GM23248 (cell line): ENCODE measurements around the gene KCNH6. TPM values are rescaled to one million over a fixed set of nuclear protein-coding genes. Genes with fewer than 3 reads are reported as not detected.

Experiments
- DNase-seq: peaks from one replicate; pipeline ENCODE4 v3.0.0-alpha.2; 2015
- H2AFZ ChIP-seq: fragments of 200-600 bp; sonication (generic); 2 replicates; pipeline ENCODE4 v1.6.1; 2016; ENCODE audit warnings: antibody characterized with exemption
- H3F3A ChIP-seq: fragments of 200-600 bp; sonication (generic); 2 replicates; pipeline ENCODE4 v1.6.1; 2016; ENCODE audit warnings: mild to moderate bottlenecking, antibody characterized with exemption, mixed run types; ENCODE audit not compliant: insufficient read depth
- H3K27ac ChIP-seq: fragments of 200-600 bp; sonication (generic); 2 replicates; pipeline ENCODE4 v1.5.1; 2016; ENCODE audit warnings: mild to moderate bottlenecking
- H3K27me3 ChIP-seq: fragments of 200-600 bp; sonication (generic); replicated peaks from 2 replicates; pipeline ENCODE4 v1.6.1; 2016; ENCODE audit warnings: mild to moderate bottlenecking; ENCODE audit not compliant: insufficient read depth
- H3K36me3 ChIP-seq: fragments of 200-600 bp; sonication (generic); 2 replicates; pipeline ENCODE4 v1.6.1; 2016; ENCODE audit warnings: low read depth, mild to moderate bottlenecking
- H3K4me1 ChIP-seq: fragments of 200-600 bp; sonication (generic); 2 replicates; pipeline ENCODE4 v1.6.1; 2016; ENCODE audit warnings: mild to moderate bottlenecking; ENCODE audit not compliant: insufficient read depth
- H3K4me2 ChIP-seq: fragments of 200-600 bp; sonication (generic); one replicate; pipeline ENCODE4 v1.6.1; 2016; ENCODE audit warnings: mild to moderate bottlenecking; ENCODE audit not compliant: unreplicated experiment
- H3K4me3 ChIP-seq: fragments of 200-600 bp; sonication (generic); 2 replicates; pipeline ENCODE4 v1.5.1; 2016; ENCODE audit warnings: mild to moderate bottlenecking
- H3K79me2 ChIP-seq: fragments of 200-600 bp; sonication (generic); 2 replicates; pipeline ENCODE4 v1.6.1; 2016; ENCODE audit warnings: mild to moderate bottlenecking; ENCODE audit not compliant: insufficient read depth
- H3K9ac ChIP-seq: fragments of 200-600 bp; sonication (generic); 2 replicates; pipeline ENCODE4 v1.6.1; 2016; ENCODE audit warnings: mild to moderate bottlenecking
- H3K9me2 ChIP-seq: fragments of 200-600 bp; sonication (generic); 2 replicates; pipeline ENCODE4 v1.6.1; 2016; ENCODE audit warnings: mixed run types, mild to moderate bottlenecking, moderate library complexity; ENCODE audit not compliant: insufficient read depth
- H3K9me3 ChIP-seq: fragments of 200-600 bp; sonication (generic); one replicate; pipeline ENCODE4 v1.6.1; 2017; ENCODE audit warnings: low read depth
- H4K20me1 ChIP-seq: fragments of 200-600 bp; sonication (generic); 2 replicates; pipeline ENCODE4 v1.6.0; 2016; ENCODE audit not compliant: insufficient read depth
- EZH2 ChIP-seq: fragments of 200-600 bp; sonication (generic); IDR thresholded peaks from 2 replicates; pipeline ENCODE4 v1.6.1; 2018; ENCODE audit warnings: antibody characterized with exemption, mild to moderate bottlenecking; ENCODE audit not compliant: insufficient read depth, poor library complexity, severe bottlenecking
- EZH2phosphoT487 ChIP-seq: fragments of 200-600 bp; sonication (generic); IDR thresholded peaks from 2 replicates; pipeline ENCODE4 v1.6.1; 2018; ENCODE audit warnings: antibody characterized with exemption, moderate library complexity, mild to moderate bottlenecking, low read depth; ENCODE audit not compliant: insufficient read depth
- WGBS, 2 experiments: methylation state at CpG; one replicate each; pipeline ENCODE4 v1.1.6; 2015 to 2017; ENCODE audit warnings: low lambda C conversion rate in 2 of 2, low coverage in 1 of 2; ENCODE audit errors: missing lambda C conversion rate in 2 of 2; 5-methylcytosine and 5-hydroxymethylcytosine counted together
- in situ Hi-C: fragments of 300-500 bp; cut with MboI; formaldehyde crosslinking; loops from 2 replicates; pipeline ENCODE4 v1.15.0; 2020
- polyA plus RNA-seq: library from polyadenylated mRNA; unstranded; fragments of >200 nt; fragmentation: Nextera tagmentation; extraction: Ambion mirVana; gene quantifications from 2 replicates; pipeline ENCODE4 v1.2.1, GENCODE V29; 2016
- total RNA-seq: library from RNA; depleted of rRNA; stranded (reverse); fragments of >200 nt; shearing (Covaris generic); gene quantifications from 2 replicates; pipeline ENCODE4 v1.2.3, GENCODE V29; 2014

KCNH6 gene
- total and polyA plus RNA-seq, 2 experiments from 2014 or later: not detected

DNA sequence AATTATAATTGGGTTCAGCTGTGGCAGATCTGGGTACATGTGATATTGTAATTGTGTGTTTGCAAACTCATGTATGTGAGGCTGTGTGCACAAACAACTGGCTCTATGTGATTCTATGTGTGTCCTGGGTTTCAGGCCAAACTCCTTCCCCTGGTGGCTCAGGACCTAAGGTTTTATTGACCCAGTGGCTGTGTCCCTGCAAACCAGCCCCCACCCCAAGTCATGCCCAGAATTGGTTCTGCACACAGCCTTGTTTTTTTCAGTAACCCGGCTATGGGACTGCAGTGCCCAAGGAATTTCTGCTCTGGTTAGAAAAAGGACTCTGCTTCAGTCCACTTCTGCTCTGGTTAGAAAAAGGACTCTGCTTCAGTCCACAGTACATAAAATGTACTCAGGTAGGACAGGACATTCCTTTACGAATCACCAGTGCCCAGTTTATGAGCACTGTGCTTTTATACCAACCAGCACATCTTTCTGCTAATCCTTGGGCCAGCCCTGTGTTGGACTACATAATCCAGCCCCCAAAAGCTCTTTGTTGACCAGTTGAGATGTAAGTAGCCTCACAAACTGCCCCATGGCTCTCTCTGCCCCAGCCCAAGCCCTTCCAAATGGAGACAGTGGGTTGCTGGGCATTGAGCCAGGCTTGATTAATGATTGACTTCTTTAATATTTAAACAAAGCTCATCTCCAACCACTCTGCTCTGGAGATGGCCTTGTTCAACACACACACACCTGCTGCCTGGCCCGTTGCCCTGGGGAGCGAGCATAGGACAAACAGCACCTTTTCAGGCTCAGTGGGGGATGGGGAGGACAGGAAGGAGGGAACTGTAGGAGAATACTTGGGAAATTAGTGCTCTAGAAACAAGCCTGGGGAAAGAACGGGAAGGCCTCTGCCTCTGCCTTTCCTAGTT, 2.9 kb upstream of the KCNH6 start:
- no peak for DNase-seq
- Histone ChIP-seq H3K9me3 (no peaks in the 10 kb centered on the region), H2AFZ (no peak overlapping the region), H3K9me2 (no peaks in the 10 kb centered on the region; the same call in 1 of the 2 replicates), H4K20me1 (no peaks in the 10 kb centered on the region), H3K27me3 (no peaks in the 10 kb centered on the region; the same call in 1 of the 2 replicates), H3K9ac (no peak overlapping the region), H3K4me3 (no peak overlapping the region), H3K4me1 (peaks cover 11% of the 10 kb centered on the region), H3K36me3 (no peaks in the 10 kb centered on the region), H3K79me2 (no peaks in the 10 kb centered on the region), H3F3A (peaks cover 17% of the 10 kb centered on the region), H3K4me2 (no peak overlapping the region), H3K27ac (no peak overlapping the region)
- TF ChIP-seq EZH2 (no peak), EZH2phosphoT487 (no peak)
- in situ Hi-C loops: no loop called here
- WGBS, 2 experiments: 27 to 39% methylated on average over 5 of the region's 5 CpGs

DNA sequence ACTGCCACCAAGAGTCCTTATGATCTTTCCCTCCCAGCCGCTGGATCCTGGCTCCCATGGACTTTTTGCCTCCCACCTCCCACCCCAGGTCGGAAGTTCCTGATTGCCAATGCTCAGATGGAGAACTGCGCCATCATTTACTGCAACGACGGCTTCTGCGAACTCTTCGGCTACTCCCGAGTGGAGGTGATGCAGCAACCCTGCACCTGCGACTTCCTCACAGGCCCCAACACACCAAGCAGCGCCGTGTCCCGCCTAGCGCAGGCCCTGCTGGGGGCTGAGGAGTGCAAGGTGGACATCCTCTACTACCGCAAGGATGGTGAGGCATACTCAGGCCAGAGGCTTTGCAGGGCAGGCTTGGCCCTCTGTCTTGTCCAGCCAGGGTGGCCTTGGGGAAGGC, 893 bp downstream of the KCNH6 start:
- Histone ChIP-seq H3K4me1 (no peaks in the 10 kb centered on the region), H3K27me3 (no peaks in the 10 kb centered on the region; the same call in none of the 2 replicates), H3K9me2 (no peaks in the 10 kb centered on the region), H3K9ac (no peak overlapping the region), H3F3A (no peaks in the 10 kb centered on the region), H3K27ac (no peak overlapping the region), H3K4me3 (no peak overlapping the region), H4K20me1 (no peaks in the 10 kb centered on the region), H3K36me3 (no peaks in the 10 kb centered on the region), H2AFZ (no peak overlapping the region), H3K4me2 (no peak overlapping the region), H3K79me2 (no peaks in the 10 kb centered on the region), H3K9me3 (no peaks in the 10 kb centered on the region)
- in situ Hi-C loops: no loop called here
- WGBS, 2 experiments: 83 to 87% methylated on average over 14 of the region's 14 CpGs
- TF ChIP-seq EZH2phosphoT487: no peak
- no peak for TF ChIP-seq EZH2
- DNase-seq: no peak

DNA sequence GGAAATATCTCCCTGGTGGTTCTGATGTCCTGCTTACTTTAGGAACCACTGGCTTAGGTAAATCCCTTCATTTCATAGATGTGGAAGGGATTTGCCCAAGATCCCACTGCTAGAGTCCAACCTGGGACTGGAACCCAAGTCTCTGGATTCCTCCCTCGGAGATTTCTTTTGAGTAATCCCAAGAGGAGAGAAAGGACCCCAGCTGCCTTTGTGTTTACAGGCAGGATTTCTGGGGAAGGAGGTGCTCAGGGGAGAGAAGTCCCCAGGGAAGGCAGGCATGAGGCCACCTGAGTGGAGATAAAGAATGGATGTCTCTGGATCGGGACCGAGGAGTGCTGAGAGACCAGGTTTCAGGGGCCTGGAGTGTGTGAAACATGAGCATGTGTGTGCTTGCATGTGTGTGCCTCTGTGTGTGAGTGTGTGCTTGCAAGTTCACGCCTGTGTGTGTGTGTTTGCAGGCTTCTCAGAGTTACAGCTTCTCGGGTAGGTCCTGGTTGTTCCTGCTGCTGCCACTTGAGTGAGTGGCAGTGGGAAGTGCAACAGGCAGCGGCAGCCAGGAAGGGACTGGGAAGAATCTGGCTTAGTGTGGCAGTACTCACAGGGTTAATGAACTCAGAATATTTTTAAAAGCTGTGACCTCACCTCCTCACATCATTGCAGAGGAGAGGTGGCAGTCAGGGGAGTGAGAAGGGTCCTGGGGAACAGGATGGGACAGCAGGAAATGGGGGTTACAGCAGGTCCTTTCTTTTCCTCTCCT, 2.2 kb downstream of the KCNH6 start:
- no peaks in the 10 kb centered on the region for H3K36me3 ChIP-seq
- H2AFZ ChIP-seq: no peak overlapping the region
- 49 to 50% methylated on average over 6 of the region's 6 CpGs for WGBS, 2 experiments
- H3K9me3 ChIP-seq: no peaks in the 10 kb centered on the region
- H4K20me1 ChIP-seq: no peaks in the 10 kb centered on the region
- H3K27ac ChIP-seq: no peak overlapping the region
- no peaks in the 10 kb centered on the region; the same call in none of the 2 replicates for H3K27me3 ChIP-seq
- H3K9ac ChIP-seq: no peak overlapping the region
- H3K4me3 ChIP-seq: no peak overlapping the region
- H3K4me2 ChIP-seq: no peak overlapping the region
- no peak for DNase-seq
- no peaks in the 10 kb centered on the region for H3K79me2 ChIP-seq
- in situ Hi-C loops: no loop called here
- H3K4me1 ChIP-seq: no peaks in the 10 kb centered on the region
- no peaks in the 10 kb centered on the region for H3K9me2 ChIP-seq
- TF ChIP-seq EZH2phosphoT487: no peak
- no peak for TF ChIP-seq EZH2
- H3F3A ChIP-seq: no peaks in the 10 kb centered on the region

DNA sequence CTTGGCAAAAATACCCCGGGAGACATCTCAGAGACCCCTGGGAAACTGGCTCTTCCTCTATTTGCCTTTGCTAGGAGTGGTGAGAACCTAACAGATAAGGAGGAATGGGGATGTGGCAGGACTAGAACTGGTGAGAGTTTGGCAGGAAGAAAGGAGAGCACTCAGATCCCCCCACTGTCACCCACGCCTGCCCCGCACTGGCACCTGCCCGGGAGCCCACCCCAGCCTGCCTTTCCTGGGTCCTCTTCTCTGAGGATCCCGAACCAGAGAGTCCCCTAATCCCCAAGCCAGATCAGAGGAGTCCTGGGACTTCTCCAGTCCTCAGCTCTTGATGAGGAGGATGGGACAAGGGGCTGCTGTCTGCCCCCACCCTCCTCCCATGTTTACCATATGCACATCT, 3.7 kb downstream of the KCNH6 start:
- WGBS, 2 experiments: 44 to 47% methylated on average over 5 of the region's 5 CpGs
- no peaks in the 10 kb centered on the region for H3K9me2 ChIP-seq

More for the DNA sequence above, 3.7 kb downstream of the KCNH6 start:
- Histone ChIP-seq H3K27me3 (no peaks in the 10 kb centered on the region; the same call in none of the 2 replicates), H3K9me3 (no peaks in the 10 kb centered on the region), H3F3A (no peaks in the 10 kb centered on the region), H3K79me2 (no peaks in the 10 kb centered on the region), H3K4me3 (no peak overlapping the region), H3K27ac (no peak overlapping the region), H2AFZ (no peak overlapping the region), H3K36me3 (no peaks in the 10 kb centered on the region), H4K20me1 (no peaks in the 10 kb centered on the region), H3K4me2 (no peak overlapping the region), H3K4me1 (no peaks in the 10 kb centered on the region), H3K9ac (no peak overlapping the region)
- no peak for DNase-seq
- in situ Hi-C loops: no loop called here
- TF ChIP-seq EZH2phosphoT487: no peak
- no peak for TF ChIP-seq EZH2
